ENCODE results near the gene MYBL2.
"Not testable (repeated sequence)": the region's sequence is repeated elsewhere in the genome, so short reads cannot be mapped to it uniquely, and the experiment has no call there.

MYBL2 gene

GRCh38 chr20:43666376-43667328 lies at the start of gene MYBL2:
Gene MYBL2 (plus strand): TSS chr20:43667114. CDS start chr20:43667284, 170 bp downstream.
- peak; percentile 90 for DNase-seq

- no peak for DNase-seq
Measured at GRCh38 chr20:43631598-43631997, 35.3 kb upstream of the MYBL2 start.

GRCh38 chr20:43636429-43636828 lies 30.5 kb upstream of the MYBL2 start:
- no peak for DNase-seq

GRCh38 chr20:43642548-43642947 lies 24.4 kb upstream of the MYBL2 start:
- DNase-seq: no peak

GRCh38 chr20:43650997-43651525 lies 15.9 kb upstream of the MYBL2 start:
- DNase-seq: no peak

- DNase-seq: not testable (repeated sequence)
Measured at GRCh38 chr20:43651650-43652184, 15.2 kb upstream of the MYBL2 start.

GRCh38 chr20:43653966-43654365 lies 12.9 kb upstream of the MYBL2 start:
- DNase-seq: no peak

GRCh38 chr20:43655176-43655575 lies 11.7 kb upstream of the MYBL2 start:
- DNase-seq: not testable (repeated sequence)

GRCh38 chr20:43655937-43656336 lies 11.0 kb upstream of the MYBL2 start:
- no peak for DNase-seq

- DNase-seq: peak; percentile 48
Measured at GRCh38 chr20:43658069-43658722, 8.7 kb upstream of the MYBL2 start.

- peak; percentile 40 for DNase-seq
Measured at GRCh38 chr20:43658723-43659419, 8.0 kb upstream of the MYBL2 start.

- DNase-seq: peak; percentile 30
Measured at GRCh38 chr20:43662943-43663655, 3.8 kb upstream of the MYBL2 start.

GRCh38 chr20:43665466-43666176 lies 1.3 kb upstream of the MYBL2 start:
- DNase-seq: no peak

- DNase-seq: peak; percentile 73
Measured at GRCh38 chr20:43667341-43668132, 623 bp downstream of the MYBL2 start.

- no peak for DNase-seq
Measured at GRCh38 chr20:43669332-43669731, 2.4 kb downstream of the MYBL2 start.

- no peak for DNase-seq
Measured at GRCh38 chr20:43670423-43670822, 3.5 kb downstream of the MYBL2 start.

GRCh38 chr20:43676368-43676767 lies 9.5 kb downstream of the MYBL2 start:
- no peak for DNase-seq

- no peak for DNase-seq
Measured at GRCh38 chr20:43680981-43681380, 14.1 kb downstream of the MYBL2 start.

- DNase-seq: peak; percentile 46
Measured at GRCh38 chr20:43681468-43681942, 14.6 kb downstream of the MYBL2 start.

GRCh38 chr20:43681991-43682410 lies 15.1 kb downstream of the MYBL2 start:
- DNase-seq: no peak
